ENCODE measurements around the gene TIMM17B.
"Not testable (repeated sequence)": the region's sequence is repeated elsewhere in the genome, so short reads cannot be mapped to it uniquely, and the experiment has no call there.

TIMM17B gene

DNA sequence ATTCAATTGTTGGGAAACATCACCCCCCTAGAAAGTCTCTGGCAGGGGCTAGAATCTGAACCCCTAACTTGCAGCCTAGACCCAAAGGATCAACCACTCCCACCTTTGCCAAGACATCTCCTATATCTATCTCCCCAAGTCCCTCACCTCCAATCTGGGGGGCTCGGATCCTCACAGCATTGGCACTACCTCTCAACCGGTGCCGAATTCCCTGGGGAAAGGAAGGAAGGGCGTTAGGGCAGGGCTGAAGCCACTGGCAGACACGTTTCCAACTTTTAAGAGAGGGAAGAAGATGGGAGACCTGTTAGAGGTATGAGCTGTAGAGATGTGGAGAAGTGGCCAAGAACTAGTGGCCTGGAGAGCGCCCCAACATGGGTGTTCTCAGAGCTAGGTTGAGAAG, 2.7 kb downstream of the TIMM17B start:
- no peak for DNase-seq (ENCODE audit: low read depth)

DNA sequence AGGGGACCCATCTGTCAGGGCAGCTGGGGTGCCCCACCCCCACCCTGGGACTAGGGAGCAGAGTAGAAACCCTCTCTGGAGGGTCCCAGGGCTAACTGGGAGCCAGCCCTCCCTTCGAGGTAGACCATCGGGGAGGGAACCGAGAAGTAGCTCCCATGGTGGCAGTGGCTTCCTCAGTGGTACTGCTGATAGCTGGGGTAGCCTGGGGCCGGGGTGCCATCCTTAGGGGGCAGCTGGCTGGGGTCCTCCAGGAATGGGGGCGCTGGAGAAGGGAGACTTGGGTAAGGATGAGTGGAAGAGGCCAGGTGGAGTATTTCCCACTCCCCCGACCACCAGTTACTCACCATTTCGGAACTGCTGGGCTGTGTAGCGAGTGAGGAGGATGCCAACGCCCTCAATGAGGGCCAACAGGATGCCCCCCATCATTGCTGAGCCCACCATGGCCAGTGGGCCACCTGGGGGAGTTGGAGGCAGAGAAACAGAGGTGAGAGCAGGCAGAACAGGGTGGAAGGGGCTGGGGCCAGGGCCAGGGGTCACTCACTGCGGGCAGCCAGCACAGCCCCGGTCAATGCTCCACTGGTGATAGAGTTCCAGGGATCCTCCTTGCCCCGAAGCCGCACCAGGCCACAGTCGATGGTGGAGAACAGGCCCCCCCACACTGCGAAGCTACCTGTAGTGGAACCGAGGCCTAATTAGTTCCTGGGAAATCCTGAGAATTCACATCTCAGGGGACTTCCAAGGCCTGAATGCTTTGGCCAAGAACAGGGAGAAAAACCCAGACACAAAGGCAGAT, 3.8 kb downstream of the TIMM17B start:
- no peak for DNase-seq (ENCODE audit: low read depth)

DNA sequence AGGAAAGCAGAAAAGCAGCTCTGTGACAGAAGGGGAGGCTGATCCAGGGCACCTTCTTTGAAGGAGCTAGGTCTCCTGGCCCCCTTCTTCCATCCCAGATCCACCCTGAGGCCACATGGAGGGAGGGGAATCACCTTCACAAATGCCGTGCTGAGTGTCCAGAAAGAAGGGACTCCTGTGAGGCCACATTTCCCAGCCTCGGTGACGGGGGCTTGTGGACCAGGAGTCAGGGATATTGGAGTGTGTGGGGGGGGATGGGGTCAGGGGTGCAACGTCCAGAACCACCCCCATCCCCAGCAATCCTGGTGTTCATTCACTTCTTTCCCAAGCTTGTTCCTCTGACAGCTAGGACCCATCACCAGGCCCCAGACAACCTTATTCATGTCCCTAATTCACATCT, 4.7 kb downstream of the TIMM17B start:
- no peak for DNase-seq (ENCODE audit: low read depth)

DNA sequence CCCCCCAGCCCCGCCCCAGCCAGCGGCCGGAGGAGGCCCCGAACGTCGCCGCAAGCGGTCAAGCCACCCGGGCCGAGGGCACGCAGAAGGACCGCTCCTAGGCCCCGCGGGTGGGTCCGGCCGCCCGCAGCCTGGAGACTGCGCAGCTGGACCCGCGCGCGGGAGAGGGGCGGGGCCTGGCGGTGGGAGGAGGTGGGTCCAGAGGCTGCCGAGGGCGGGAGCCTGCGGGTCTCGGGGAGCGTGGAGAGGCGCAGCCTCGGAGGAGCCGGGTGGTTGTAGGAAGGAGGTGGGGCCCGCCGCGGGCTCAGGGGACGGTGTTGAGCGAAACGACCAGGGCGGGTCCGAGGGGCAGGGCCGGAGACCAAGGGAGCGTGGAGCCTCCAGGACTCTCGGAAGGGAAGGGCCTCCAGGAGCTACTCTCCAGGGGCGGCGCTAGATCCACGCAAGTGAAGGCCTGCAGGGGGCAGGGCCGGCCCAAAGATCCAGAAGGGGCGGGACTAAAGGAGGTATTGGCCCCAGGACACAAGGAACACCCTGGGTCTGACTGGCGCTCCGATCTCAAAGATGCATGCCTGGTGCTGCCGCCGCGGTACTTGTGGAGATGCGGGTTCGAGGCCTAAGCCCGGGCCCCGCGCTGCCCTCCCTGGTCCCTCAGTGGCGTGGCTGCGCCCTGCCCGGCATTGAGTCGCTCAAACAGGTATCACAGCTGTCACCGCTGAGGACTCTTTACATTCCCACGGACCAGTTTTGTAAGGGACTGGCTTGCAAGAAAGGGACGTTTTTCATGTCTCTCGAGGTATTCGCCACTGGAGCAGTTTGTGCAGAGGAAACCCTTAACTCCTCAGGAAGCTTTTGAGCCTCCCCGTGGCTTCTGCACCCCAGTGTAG, 5.9 kb downstream of the TIMM17B start:
- peak; percentile 66 for DNase-seq (ENCODE audit: low read depth)

DNA sequence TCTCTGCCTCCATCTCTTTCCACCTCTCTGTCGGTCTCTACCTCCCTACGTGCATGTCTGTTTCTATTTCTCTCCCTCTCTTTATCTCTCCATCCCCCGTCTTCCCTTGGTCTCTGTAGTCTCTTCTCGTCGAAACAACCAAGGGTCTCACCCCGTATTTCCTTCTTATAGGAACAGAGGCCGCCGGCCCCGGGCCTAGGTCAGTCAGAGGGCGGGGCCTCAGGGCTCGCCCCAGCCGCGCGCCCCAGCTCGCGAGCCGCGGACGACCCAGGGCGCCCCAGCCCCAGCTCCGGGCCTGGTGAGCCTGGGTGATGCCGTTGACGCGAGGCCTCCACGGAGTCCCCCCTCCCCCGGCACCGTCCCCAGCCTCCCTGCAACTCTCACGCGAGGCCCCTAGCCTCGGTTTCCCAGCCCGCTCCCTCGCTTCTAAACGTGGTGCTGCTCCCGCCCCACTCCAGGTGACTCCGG, 6.6 kb downstream of the TIMM17B start:
- DNase-seq (ENCODE audit: low read depth), result no peak

DNA sequence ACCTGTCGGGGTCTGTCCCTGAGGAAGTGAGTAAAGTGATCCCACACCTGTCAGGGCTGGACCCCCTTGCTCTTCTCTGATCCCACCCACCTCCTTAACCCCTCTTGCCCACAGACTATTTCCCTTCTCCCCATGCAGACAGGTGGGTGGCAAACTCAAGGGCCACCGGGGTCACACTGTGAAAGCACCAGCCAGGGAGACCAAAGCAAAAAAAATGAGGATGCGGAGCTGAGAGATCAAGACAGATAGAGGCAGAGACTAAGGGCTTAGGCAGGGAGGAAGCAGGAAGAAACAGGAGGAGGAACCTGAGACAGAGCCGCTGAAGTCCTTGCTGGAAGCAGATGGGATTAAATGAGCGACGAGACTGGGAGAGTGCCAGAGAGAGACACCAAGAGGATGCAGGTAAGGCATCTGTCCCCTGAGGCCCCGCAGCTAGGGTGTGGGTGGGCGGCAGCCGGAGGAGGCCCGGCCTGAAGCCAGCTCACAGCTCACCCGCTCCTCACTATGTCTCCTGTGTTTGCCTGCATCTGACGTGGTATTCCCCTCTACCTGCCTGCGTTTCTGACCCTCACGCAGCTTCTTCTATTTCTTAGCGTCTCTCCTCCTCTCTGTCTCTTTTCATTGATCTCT, 7.2 kb downstream of the TIMM17B start:
- no peak for DNase-seq (ENCODE audit: low read depth)

DNA sequence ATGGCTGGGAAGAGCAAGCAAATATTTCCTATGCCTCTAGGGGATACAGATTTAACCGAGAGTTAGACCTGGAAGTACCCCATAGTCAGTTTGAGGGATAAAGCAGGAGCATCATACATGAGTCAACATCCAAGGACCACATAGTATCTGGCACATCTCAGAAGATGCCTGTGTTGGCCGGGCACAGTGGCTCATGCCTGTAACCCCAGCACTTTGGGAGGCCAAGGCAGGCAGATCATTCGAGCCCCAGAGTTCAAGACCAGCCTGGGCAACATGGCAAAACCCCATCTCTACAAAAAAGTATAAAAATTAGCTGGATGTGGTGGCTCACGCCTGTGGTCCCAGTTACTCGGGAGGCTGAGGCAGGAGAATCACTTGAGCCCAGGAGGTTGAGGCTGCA, 11.0 kb downstream of the TIMM17B start:
- not testable (repeated sequence) for DNase-seq (ENCODE audit: low read depth)

DNA sequence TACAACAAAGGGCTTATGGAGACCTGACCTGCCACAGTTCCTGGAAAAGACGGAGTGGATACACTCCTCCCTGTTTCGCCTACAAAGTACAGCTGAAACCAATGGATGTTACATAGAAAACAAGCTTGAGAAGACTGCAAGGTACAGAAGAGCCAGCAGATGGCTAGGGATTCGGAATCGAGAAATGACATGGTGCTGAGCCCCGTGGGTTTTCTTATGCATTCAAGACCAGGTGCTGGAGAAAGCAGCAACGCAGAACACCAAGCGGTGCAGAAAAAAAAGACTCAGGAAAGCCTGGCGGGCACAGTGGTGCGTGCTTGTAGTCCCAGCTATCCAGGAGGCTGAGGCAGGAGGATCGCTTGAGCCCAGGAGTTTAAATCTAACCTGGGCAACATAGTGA, 13.8 kb downstream of the TIMM17B start:
- no peak for DNase-seq (ENCODE audit: low read depth)

DNA sequence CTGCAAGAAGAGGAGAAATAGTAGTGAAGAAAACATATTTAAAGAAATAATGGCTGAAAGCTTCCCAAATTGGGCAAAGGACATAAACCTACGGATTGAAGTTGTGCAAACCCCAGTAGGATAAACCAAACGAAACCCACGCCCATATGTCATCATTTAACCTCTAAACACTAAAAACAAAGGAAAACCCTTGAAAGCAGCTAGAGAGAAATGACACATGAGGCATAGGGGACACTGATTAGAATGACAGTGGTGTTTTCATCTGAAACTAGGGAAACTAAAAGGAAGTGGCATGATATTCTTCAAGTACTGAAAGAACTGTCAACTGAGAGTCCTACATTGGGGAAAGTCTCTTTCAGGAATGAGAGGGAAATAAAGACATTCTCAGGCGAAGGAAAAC, 20.6 kb downstream of the TIMM17B start:
- DNase-seq (ENCODE audit: low read depth), result not testable (repeated sequence)

DNA sequence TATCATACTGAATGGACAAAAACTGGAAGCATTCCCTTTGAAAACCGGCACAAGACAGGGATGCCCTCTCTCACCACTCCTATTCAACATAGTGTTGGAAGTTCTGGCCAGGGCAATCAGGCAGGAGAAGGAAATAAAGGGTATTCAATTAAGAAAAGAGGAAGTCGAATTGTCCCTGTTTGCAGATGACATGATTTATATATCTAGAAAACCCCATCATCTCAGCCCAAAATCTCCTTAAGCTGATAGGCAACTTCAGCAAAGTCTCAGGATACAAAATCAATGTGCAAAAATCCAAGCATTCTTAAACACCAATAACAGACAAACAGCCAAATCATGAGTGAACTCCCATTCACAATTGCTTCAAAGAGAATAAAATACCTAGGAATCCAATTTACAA, 25.6 kb downstream of the TIMM17B start:
- not testable (repeated sequence) for DNase-seq (ENCODE audit: low read depth)

DNA sequence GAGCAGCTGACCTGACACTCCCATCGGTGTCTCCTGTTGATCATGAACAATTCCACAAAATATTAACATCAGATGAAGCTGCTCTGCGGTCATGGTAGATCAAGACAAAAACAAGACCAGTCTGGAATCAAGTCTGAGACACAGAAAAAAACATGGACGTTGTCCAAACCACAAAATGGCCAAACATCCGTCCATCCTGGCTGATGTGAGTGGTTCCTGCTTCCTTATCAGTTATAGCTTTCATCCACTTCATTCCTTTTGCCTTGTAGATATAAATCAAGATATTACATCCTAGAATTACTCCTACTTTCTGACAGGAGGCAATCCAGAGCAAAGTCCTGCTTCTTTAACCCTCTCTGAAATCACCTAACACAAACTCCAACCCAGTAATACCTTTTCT, 33.4 kb downstream of the TIMM17B start:
- DNase-seq (ENCODE audit: low read depth), result no peak

DNA sequence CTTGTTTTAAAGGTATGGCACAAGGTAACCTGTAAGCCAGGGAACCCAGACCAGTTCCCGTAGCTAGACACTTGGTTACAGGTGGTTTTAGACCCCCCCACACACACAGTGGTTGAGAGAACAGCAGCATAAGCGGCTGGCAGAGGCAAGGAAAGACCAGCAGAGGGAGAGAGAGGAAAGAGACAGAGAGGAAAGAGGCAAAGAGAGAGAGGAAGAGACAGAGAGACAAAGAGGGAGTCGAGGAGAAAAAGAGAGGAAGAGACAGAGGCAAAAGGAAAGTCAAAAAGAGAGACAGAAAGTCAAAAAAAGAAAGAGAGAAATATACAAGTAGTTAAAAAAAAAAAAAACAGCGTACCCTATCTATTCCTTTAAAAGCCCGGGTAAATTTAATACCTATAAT, 42.7 kb downstream of the TIMM17B start:
- no peak for DNase-seq (ENCODE audit: low read depth)

DNA sequence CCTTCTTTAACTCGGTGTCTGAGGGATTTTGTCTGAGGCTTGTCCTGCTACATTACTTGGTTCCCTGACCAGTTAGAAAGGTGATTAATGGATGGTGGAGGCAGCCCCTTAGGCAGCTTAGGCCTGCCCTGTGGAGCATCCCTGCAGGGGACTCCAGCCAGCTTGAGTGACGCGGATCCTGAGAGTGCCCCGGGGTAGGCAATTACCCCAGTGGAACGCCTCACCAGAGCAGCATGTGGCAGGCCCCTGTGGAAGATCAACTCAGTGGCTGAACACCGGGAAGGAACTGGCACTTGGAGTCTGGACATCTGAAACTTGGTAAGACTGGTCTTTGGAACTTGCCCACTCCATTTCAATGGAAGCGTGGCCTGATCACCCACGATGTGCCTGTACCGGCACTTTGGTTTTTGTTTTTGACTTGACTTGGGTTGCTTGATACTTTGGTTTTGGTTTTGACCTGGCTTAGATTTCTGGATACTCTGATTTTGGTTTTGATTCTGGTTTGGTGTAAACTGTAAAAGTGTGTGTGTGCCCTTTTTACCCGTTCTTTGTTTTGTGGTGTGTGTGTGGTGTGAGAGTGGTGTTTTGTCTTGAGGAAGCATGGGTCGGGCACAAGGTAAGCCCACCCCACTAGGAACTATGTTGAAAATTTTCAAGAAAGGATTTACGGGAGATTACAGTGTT, 43.3 kb downstream of the TIMM17B start:
- not testable (repeated sequence) for DNase-seq (ENCODE audit: low read depth)

DNA sequence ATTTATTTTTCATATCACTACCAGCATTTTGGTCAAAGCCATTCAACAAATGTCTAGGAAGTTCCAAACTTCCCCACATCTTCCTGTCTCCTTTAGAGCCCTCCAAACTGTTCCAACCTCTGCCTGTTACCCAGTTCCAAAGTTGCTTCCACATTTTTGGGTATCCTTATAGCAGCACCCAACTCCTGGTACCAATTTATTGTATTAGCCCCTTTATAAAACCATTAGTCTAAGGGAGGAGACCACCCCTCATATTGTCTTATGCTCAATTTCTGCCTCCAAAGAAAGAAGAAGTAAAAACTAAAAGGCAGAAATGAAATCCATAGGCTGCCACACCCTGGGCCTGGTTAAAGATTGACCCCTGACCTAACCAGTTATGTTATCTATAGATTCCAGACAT, 44.1 kb downstream of the TIMM17B start:
- not testable (repeated sequence) for DNase-seq (ENCODE audit: low read depth)

DNA sequence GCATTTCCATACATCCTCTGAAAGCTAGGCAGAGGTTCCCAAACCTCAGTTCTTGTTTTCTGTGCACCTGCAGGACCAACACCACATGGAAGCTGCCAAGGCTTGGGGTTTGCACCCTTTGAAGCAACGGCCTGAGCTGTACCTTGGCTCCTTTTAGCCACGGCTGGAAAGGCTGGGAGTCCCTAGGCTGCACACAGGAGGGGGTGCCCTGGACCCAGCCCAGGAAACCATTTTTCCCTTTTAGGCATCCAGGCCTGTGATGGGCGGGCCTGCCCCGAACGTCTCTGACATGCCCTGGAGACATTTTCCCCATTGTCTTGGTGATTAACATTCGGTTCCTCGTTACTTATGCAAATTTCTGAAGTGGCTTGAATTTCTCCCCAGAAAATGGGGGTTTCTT, 44.7 kb downstream of the TIMM17B start:
- DNase-seq (ENCODE audit: low read depth), result no peak

DNA sequence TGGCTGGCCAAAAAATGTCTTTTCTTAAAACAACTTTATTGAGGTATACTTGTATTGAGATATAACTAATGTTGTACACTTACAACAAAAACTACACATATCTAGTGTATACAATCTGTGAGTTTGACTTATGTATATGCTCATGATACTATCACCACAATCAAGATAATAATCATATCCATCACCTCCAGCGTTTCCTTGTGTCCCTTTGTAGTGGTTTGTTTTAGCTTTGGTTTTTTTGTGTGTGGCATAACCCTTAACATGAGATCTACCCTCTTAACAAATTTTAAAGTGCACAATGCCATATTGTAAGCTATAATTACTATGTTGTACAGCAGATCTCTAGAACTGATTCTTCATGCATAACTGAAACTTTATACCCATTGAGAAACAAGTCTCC, 48.7 kb downstream of the TIMM17B start:
- no peak for DNase-seq (ENCODE audit: low read depth)
